ENCODE results near the gene RCSD1.

- TF ChIP-seq POLR2A (IDR thresholded peaks at IDR 0.05) (no peak), CTCF (IDR thresholded peaks at IDR 0.05) (peak in 2 of 12 donors; percentile 16 to 21)
Measured at GRCh38 chr1:167663002-167663772, 33.2 kb downstream of the RCSD1 start.
